ENCODE results near the gene ANKFN1.

DNA sequence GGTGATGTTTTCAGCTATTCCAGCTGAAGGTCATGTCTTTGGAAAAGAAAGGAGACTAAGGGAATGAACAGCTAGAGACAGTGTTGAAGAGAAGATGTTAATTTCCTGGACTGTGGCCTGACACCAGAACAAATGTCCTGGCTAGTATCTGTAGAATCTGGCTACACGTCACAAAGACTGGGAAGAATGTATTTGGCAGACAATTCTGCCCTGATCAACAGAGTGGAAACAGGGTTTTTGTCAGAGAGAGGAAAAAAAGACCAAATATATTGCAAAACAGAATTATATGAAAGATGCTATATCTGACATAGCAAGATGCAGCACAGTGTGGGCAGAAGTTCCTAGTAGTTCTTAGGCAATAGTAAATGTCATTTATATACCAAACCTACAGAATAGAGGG, 17.0 kb upstream of the ANKFN1 start:
- TF ChIP-seq, protein P1, sequence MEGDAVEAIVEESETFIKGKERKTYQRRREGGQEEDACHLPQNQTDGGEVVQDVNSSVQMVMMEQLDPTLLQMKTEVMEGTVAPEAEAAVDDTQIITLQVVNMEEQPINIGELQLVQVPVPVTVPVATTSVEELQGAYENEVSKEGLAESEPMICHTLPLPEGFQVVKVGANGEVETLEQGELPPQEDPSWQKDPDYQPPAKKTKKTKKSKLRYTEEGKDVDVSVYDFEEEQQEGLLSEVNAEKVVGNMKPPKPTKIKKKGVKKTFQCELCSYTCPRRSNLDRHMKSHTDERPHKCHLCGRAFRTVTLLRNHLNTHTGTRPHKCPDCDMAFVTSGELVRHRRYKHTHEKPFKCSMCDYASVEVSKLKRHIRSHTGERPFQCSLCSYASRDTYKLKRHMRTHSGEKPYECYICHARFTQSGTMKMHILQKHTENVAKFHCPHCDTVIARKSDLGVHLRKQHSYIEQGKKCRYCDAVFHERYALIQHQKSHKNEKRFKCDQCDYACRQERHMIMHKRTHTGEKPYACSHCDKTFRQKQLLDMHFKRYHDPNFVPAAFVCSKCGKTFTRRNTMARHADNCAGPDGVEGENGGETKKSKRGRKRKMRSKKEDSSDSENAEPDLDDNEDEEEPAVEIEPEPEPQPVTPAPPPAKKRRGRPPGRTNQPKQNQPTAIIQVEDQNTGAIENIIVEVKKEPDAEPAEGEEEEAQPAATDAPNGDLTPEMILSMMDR (conservative IDR thresholded peaks at IDR 0.05 in 1 of 2, IDR thresholded peaks at IDR 0.05 in 1 of 2; ENCODE audit: extremely low read depth in 1 of 2, insufficient read depth in 1 of 2, low read depth in 1 of 2, low read length in 2 of 2): no peak
- TF ChIP-seq EZH2 (IDR thresholded peaks at IDR 0.05; ENCODE audit: borderline replicate concordance, low read length): no peak
